ENCODE measurements around the gene SLC16A12. TPM values are rescaled to one million over a fixed set of nuclear protein-coding genes. Genes with fewer than 3 reads are reported as not detected.

SLC16A12 gene
- total RNA-seq, 1 donor from 2014 or later: 0.08 TPM

GRCh38 chr10:89389254-89389653 is 146.1 kb downstream of the SLC16A12 start:
- ATAC-seq: no peak

DNA sequence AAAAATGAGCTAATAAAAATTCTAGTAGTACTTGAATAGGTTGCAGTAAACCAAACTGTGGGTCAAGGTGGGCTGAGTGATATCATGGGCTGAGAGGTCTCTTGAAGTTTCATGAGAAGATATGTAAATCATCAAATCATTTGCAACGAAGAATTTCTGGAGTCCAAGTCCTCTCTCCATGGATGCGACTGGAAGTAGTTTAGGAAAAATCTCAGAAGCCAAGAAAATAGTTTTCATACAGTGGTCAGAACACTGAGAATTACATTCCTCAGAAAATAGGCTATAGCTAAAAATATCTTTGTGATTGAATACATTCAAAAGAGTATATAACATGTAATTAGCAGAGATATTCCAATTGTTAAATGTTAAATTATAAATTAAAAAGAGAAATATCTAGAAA is 146.6 kb downstream of the SLC16A12 start:
- ATAC-seq: no peak

- ATAC-seq: no peak
These were observed 150.7 kb downstream of the SLC16A12 start for GRCh38 chr10:89384474-89385340.

DNA sequence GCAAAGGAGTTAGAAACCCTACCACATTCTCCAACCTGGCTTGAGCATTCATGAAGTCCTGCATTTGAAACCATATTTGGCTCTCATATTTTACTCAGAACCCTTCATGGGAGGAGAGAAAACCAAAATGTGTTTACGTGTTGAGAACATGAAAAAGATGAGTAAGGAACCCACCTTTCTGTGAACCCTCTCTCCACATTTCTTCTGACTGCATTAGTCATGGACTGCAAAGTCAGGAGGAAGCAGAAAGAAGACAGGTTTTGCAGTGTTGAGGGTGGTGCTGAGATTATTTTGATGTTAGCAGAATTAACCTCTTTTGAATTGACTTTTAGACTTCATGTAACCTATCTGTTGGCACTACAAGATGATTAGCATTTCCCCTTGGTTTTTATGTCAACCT is 152.6 kb downstream of the SLC16A12 start:
- ATAC-seq: peak; percentile 85

Other genes starting within 250 kb of the SLC16A12 start
- gene IFIT2, start 233.5 kb downstream of the SLC16A12 start, total RNA-seq: 1.5 TPM
- 3.8 TPM for gene IFIT3, start 207.6 kb downstream of the SLC16A12 start, total RNA-seq
- gene IFIT1B, start 157.5 kb downstream of the SLC16A12 start, total RNA-seq: not detected
- 3.8 TPM for gene IFIT1, start 143.0 kb downstream of the SLC16A12 start, total RNA-seq
- gene IFIT5, start 121.0 kb downstream of the SLC16A12 start, total RNA-seq: 5.3 TPM
- gene PANK1, start 109.6 kb upstream of the SLC16A12 start, total RNA-seq: 5.7 TPM
- 21.0 TPM for gene KIF20B, start 166.0 kb upstream of the SLC16A12 start, total RNA-seq

All from esophagus mucosa (tissue), 1 donor.